A673 (cell line): Measurements from ENCODE around the gene DDX31.

Experiments used
- CTCF ChIP-seq: fragments of 300-800, 200-600 bp; sonication (generic); conservative IDR thresholded peaks from 2 replicates; pipeline ENCODE4 v1.5.1; 2017; ENCODE audit warnings: low read depth, mild to moderate bottlenecking, antibody characterized with exemption, low read length, moderate library complexity, mixed read lengths
- EZH2 ChIP-seq: fragments of 200-600 bp; sonication (generic); IDR thresholded peaks from 2 replicates; pipeline ENCODE4 v1.6.1; 2017; ENCODE audit warnings: borderline replicate concordance, low read depth, mild to moderate bottlenecking, mixed read lengths, antibody characterized with exemption, low read length; ENCODE audit not compliant: poor library complexity, severe bottlenecking

GRCh38 chr9:132631685-132632084 lies 38.1 kb downstream of the DDX31 start:
- no peak for TF ChIP-seq EZH2
- no peak for TF ChIP-seq CTCF
